ENCODE measurements around the gene COPG2. TPM values are rescaled to one million over a fixed set of nuclear protein-coding genes. Genes with fewer than 3 reads are reported as not detected.

COPG2 gene
- total RNA-seq, 1 donor from 2014 or later, result 16.9 TPM

DNA sequence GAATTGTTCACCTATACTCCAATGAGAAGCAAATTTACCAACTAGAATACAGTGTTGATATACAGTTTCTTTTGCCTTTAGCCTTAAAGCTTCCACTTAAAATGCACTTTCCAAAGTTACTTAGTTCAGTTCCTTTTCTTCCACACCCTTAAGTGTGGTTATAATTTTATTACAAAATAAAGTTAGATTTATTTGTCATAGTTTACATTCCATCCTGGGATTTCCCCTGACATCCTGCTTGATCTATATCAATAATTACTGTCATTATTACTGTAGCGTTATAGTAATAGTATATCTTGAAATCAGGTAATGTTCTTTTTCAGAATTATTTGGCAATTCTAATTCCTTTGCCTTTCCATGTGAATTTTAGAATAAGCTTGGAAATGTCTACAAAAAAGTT is 199.9 kb downstream of the COPG2 start:
- H3K36me3 ChIP-seq, result no peaks in the 10 kb centered on the region
- H3K9me3 ChIP-seq, result no peaks in the 10 kb centered on the region
- no peak for ATAC-seq
- H3K27me3 ChIP-seq (ENCODE audit: low read depth), result no peaks in the 10 kb centered on the region
- intact Hi-C loops (cut with DNase I), result no loop called here
- no peak overlapping the region for H3K4me3 ChIP-seq
- DNase-seq, result no peak
- H3K27ac ChIP-seq, result no peak overlapping the region
- TF ChIP-seq, protein P1, sequence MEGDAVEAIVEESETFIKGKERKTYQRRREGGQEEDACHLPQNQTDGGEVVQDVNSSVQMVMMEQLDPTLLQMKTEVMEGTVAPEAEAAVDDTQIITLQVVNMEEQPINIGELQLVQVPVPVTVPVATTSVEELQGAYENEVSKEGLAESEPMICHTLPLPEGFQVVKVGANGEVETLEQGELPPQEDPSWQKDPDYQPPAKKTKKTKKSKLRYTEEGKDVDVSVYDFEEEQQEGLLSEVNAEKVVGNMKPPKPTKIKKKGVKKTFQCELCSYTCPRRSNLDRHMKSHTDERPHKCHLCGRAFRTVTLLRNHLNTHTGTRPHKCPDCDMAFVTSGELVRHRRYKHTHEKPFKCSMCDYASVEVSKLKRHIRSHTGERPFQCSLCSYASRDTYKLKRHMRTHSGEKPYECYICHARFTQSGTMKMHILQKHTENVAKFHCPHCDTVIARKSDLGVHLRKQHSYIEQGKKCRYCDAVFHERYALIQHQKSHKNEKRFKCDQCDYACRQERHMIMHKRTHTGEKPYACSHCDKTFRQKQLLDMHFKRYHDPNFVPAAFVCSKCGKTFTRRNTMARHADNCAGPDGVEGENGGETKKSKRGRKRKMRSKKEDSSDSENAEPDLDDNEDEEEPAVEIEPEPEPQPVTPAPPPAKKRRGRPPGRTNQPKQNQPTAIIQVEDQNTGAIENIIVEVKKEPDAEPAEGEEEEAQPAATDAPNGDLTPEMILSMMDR (IDR thresholded peaks at IDR 0.05), result no peak
- no peaks in the 10 kb centered on the region for H3K4me1 ChIP-seq

DNA sequence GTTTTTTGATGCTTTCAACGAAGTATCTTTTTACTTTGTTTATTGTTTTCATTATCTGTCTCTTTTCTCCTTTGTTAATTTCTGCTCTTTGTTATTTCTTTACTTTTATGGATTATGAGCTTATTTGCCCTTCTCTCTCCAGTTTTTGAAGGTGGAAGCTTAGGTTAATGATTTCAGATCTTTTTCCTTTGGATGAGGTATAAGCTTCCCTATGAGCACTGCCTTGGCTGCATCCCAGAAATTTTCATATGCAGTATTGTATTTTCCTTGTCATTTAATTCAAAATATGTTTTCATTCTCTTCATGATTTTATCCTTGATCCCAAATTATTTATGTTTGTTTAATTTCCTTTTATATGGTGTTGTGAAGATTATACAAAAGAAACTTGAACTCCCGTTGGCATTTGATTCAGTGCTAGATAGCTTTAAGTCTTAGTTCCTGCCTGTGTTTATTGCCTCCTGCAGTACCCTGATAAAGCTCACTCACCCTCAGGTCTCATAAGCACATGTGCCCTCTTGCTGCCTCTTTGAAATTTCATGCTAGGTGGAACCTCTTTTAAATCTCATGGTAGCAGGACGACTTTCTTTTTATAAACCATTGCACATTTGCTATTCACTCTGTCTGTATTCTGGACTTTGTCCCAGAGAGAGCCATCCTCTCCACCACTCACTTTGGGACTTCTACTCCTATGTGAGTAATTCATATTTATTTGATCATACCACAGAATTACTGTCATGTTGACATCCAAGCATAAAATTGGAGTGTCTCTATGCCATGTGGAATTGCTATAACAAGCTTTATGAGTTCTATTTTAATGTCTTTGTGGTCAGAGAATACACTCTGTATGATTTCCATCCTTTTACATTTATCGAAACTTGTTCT is 204.8 kb downstream of the COPG2 start:
- Histone ChIP-seq H3K27ac (no peak overlapping the region), H3K9me3 (peaks cover 10% of the 10 kb centered on the region), H3K4me3 (no peak overlapping the region), H3K36me3 (no peaks in the 10 kb centered on the region), H3K4me1 (no peaks in the 10 kb centered on the region), H3K27me3 (ENCODE audit: low read depth) (no peaks in the 10 kb centered on the region)
- DNase-seq, result no peak
- intact Hi-C loops (cut with DNase I), result no loop called here
- TF ChIP-seq, protein P1 (IDR thresholded peaks at IDR 0.05), result no peak
- ATAC-seq, result no peak

DNA sequence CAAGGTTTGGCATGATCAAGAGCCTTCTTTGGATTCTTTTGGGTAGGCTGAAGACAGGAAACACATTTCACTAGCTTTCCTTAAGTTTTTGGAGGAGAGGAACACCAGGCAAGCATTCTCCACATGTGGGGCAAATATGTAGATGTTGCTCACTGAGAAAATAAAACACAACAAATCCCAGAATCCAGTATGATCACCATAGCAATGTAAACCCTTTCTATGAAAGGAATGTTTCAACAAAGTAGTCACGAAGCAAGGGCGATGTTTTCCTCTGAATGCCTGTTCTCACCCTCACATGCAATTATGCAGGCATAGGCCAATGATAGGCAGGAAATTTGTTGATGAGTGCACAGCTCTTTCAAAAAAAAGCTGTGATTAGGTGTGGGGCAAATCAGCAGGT is 207.3 kb downstream of the COPG2 start:
- intact Hi-C loops (cut with DNase I), result no loop called here
- H3K4me1 ChIP-seq, result no peaks in the 10 kb centered on the region
- DNase-seq, result no peak
- TF ChIP-seq, protein P1 (IDR thresholded peaks at IDR 0.05), result no peak
- peaks cover 10% of the 10 kb centered on the region for H3K9me3 ChIP-seq
- no peaks in the 10 kb centered on the region for H3K36me3 ChIP-seq
- H3K4me3 ChIP-seq, result no peak overlapping the region
- no peak for ATAC-seq
- no peaks in the 10 kb centered on the region for H3K27me3 ChIP-seq (ENCODE audit: low read depth)
- H3K27ac ChIP-seq, result no peak overlapping the region

DNA sequence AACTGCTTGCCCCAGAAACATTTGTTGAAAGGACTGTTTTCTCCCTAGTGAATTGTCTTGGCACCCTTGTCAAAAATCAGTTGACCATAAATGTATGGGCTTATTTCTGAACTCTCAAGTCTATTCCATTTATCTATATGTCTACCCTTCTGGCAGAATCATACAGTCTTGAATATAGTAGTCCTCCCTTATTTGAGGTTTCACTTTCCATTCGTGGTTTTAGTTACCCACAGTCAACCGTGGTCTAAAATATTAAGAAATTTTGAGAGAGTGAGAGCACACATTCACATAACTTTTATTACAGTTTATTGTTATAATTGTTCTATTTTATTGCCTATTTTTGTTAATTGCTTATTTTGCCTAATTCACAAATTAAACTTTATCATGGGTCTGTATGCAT is 210.3 kb downstream of the COPG2 start:
- DNase-seq (no peak), ATAC-seq (no peak)
- Histone ChIP-seq H3K9me3 (peaks cover 10% of the 10 kb centered on the region), H3K4me3 (no peak overlapping the region), H3K27ac (no peak overlapping the region), H3K27me3 (ENCODE audit: low read depth) (no peaks in the 10 kb centered on the region), H3K4me1 (no peaks in the 10 kb centered on the region), H3K36me3 (no peaks in the 10 kb centered on the region)
- intact Hi-C loops (cut with DNase I), result no loop called here
- TF ChIP-seq, protein P1 (IDR thresholded peaks at IDR 0.05), result no peak

Small RNA genes lying within 50 kb of the gene (microRNA-seq; reads per million reads assigned to microRNA genes)
- 1,961 reads per million, percentile 84 among the genes with 10 or more reads in this experiment for gene MIR335 (ENCODE audit: borderline number of aligned reads)

Other genes with a start within 250 kb of the COPG2 start
- gene CEP41, start 227.7 kb downstream of the COPG2 start, total RNA-seq, result 10.0 TPM
- gene MEST, start 176.7 kb downstream of the COPG2 start, total RNA-seq, result 34.7 TPM
- gene TSGA13, start 17.8 kb upstream of the COPG2 start, total RNA-seq, result not detected
- not detected for gene KLF14, start 65.5 kb upstream of the COPG2 start, total RNA-seq

Data from lower lobe of right lung (tissue), 2 donors.